GM19025 (cell line): ENCODE measurements around the gene IL2RG.

ENCODE experiments used
- ATAC-seq: cut with Tn5 transposase; IDR thresholded peaks from one replicate; pipeline ENCODE4 v1.9.1; 2021; ENCODE audit warnings: mild to moderate bottlenecking, low read depth, moderate library complexity; ENCODE audit not compliant: unreplicated experiment

The IL2RG gene

DNA sequence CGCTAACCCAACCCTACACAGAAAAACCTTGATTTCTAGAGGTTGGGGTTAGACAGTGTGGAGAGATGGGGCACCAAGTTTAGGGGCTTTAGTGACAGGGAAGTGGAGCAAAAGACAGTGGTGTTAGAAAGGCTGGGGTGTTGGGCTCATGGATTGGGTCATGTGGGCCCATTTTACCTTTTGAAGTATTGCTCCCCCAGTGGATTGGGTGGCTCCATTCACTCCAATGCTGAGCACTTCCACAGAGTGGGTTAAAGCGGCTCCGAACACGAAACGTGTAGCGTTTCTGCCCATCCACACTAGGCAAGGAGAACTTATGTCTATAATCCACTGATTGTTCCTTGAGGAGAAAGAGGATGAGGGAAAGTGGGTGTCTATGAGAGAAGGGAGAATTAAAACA, 2.3 kb downstream of the IL2RG start:
- no peak for ATAC-seq

DNA sequence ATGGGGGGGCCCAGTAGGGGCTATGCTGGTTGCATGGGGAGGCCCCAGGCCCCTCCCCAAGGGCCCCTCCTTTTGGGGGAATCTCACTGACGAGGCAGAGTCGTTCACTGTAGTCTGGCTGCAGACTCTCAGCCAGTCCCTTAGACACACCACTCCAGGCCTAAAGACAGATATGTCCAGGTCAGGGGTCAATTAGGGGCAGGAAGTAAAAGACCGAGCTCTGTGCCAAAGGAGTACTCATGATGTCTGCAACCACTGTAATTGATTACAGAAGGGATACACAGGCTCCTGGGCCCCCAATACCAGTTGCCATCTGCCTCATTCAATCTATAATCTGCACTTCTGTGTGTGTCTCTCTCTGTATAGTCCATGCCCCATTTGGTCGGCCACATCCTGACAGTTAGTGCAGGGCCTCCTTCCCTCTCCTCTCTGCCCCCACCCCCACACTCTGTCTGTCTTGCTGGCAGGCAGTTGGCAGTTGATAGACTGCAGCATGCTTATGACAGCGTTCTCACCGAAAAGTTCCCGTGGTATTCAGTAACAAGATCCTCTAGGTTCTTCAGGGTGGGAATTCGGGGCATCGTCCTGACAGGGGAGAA, 3.5 kb downstream of the IL2RG start:
- no peak for ATAC-seq

DNA sequence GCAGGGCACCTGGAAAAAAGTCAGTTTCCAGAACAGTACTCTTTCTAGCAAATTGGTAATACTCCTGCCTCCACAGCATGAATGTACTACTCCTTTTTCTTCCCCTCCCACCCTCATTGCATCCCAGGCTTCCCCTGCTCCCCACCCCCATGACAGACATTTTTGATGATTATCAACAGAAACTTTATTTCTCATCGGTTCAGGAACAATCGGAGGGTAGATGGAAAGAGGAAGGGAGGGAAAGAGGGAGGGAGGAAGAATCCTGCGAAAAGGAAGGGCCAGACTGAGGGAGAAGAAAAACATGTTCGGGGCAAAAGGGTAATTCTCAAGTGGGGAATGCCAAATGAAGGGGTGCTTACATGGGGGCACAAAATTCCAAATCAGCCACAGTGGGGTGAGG, 4.1 kb downstream of the IL2RG start:
- no peak for ATAC-seq

DNA sequence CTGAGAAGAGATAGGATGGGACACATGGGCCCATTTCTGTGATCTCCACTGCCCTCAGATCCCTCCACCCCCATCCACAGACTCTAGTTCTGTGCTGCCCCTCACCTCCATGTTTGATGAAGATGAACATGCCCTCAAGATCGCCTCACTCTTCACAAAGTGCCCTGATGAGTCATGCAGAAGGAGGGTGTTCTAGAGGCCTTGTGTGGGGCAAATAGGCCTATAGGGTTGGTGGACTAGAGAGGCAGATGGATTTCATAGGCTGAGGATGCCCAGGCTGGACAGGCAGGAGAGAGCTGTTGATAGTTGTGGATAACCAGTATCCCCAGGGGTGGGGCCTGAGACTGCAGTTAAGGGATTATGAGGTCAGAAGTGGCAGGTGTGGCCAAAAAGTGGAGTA, 5.0 kb downstream of the IL2RG start, which contains the start of gene CXorf65:
TSS of gene CXorf65 (minus strand) at position 314 of the 400 bp plus-strand sequence. CDS start at position 130, 184 bp downstream.
- ATAC-seq: no peak

DNA sequence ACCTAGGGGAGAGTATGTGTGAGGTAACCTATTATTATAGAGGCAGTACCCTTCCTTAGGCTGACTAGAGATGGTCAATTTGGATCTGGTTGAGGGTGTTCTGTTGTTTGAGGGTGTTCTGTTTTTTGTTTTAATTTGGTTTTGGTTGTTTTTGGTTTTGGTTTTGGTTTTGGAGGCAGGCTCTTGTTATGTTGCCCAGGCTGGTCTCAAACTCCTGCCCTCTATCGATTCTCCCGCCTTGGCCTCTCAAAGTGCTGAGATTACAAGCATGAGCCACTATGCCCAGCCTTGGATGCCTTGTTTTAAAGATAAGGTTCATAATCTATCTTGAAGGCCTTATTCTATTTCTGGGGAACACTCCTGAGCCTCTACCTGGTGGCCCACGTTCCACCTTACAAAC, 5.7 kb downstream of the IL2RG start:
- ATAC-seq: no peak

DNA sequence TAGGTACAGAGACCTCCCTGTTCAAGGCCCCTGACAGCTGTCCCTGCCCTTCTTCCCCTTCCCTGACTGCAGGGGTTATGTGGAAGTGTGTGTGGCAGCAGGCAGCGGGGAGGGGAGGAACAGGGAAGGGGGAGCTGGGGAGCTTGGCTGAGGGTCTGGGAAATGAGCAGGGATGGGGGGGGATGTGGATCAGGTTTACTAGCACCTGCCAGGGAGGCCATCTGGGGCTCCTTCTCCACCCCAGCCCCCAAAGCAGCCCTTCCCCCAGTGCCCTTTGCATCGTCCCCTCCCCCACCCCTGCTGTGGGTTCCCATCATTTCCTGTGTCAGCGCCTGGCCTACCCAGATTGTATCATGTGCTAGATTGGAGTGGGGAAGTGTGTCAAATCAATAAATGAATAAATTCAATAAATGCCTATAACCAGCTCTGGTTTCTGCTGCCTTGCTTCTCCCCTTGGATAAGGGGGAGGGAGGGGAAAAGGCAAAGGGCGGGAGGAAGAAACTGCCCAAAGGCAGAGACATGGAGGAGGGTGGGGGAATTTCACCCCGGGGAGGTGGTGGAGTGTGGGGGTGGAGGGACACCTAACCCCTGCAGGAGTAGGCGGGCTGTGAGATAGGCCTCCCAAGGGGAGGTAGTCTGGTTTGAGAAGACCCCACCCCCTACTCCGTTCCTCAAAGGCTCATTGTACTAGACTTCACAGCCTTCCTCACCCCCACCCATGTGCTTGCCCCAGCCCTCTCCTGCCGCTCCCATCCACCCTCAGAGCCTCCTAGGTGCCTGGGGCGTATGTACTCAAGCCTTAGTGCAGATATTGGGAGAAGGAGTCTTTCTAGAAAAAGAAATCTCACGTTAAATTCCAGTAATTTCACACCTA, 8.0 kb downstream of the IL2RG start:
- peak; percentile 66 for ATAC-seq

DNA sequence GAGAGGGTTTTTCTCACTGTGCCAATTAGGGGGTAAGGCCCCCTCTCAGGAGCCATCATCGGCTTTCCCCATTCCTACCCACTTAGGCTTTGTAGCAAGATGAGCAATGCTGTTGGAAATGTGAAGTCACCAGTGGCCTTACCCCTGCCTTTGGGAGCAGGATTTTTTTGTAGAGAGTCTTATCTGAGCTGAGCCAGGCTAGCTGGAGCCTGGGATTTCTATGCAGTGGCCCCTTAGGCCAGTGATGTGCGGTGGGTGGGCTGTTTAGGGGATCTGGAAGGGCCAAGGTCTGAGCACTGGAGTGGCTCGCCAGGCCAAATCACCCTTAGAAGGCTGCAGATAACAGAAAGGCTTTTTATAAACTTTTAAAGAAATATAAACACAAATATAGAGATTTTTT, 9.1 kb downstream of the IL2RG start:
- ATAC-seq: no peak

DNA sequence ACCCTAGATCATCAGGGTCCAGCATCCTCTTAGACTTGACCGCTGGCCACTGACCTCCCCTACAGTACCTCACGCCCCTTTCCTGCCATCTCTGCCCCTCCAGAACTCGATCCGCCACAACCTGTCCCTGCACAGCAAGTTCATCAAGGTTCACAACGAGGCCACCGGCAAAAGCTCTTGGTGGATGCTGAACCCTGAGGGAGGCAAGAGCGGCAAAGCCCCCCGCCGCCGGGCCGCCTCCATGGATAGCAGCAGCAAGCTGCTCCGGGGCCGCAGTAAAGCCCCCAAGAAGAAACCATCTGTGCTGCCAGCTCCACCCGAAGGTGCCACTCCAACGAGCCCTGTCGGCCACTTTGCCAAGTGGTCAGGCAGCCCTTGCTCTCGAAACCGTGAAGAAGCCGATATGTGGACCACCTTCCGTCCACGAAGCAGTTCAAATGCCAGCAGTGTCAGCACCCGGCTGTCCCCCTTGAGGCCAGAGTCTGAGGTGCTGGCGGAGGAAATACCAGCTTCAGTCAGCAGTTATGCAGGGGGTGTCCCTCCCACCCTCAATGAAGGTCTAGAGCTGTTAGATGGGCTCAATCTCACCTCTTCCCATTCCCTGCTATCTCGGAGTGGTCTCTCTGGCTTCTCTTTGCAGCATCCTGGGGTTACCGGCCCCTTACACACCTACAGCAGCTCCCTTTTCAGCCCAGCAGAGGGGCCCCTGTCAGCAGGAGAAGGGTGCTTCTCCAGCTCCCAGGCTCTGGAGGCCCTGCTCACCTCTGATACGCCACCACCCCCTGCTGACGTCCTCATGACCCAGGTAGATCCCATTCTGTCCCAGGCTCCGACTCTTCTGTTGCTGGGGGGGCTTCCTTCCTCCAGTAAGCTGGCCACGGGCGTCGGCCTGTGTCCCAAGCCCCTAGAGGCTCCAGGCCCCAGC, 10.5 kb downstream of the IL2RG start:
- no peak for ATAC-seq

DNA sequence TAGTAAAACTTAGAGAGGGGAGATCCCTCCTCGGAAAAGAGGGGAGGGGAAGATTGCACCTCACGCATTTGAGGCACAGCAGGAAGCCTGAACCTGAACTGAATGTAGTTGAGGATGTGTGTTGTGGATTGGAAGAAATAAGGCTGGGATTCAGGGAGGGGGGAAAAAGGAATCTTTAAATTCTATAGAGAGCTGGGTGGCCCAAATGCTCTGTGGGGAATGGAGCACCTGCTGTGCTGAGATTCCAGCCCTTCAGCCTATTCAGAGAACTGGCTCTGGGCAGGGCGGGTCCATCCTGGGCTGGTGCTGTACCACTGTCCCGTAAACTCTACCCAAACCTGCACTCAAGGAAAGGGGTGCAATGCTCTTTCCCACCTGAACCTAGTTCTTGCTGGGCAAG, 11.6 kb downstream of the IL2RG start:
- ATAC-seq: no peak

DNA sequence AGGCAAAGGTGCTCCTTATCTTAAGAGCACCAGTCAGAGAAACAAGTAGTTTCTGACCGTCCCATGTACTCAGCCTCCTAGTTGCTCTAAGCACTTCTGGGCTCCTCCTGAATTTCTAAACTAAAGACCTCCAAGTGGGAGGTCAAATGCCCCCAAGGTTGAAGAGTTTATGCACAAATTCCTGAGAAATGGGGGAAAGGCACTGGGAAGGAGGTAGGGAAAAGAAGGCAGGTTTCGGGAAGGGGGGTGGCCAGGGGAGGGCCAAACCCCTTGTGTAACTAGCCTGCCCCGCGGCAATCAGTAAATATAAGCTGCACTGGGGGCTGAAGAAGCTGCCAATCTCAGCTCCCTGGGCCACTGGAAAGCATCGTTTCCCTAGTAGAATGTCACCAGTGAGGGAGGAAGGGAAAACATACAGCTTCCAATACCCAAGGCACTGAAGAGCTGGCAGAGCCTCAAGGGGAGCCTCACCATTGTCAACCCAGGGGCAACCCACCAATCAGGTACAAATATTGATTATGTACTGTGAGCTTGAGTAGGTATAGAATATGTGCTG, 12.3 kb downstream of the IL2RG start:
- ATAC-seq: no peak

DNA sequence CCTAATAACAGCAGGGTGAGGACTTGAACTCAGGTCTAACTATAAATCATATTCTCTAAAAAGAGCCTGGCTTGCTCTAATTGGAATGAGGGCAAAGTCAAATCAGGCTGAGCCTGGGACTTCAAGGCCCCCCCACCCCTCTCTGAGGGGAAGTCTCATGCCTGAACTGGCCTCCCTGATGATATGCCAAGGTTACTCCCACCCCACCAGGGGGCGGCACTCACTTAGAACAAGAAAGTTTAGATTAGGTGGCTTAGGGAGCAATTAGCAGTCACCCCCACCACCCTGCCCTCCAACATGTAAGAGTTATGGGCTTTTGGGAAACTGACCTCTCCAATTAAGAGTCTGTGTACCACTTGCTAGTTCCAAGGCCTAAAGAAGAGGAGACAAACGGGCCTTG, 13.1 kb downstream of the IL2RG start:
- no peak for ATAC-seq

DNA sequence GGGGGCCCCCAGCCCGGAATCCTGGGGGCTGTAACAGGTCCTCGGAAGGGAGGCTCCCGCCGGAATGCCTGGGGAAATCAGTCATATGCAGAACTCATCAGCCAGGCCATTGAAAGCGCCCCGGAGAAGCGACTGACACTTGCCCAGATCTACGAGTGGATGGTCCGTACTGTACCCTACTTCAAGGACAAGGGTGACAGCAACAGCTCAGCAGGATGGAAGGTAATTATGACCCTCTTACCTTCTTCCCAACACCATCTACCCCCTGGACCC, 14.7 kb downstream of the IL2RG start:
- ATAC-seq: no peak

DNA sequence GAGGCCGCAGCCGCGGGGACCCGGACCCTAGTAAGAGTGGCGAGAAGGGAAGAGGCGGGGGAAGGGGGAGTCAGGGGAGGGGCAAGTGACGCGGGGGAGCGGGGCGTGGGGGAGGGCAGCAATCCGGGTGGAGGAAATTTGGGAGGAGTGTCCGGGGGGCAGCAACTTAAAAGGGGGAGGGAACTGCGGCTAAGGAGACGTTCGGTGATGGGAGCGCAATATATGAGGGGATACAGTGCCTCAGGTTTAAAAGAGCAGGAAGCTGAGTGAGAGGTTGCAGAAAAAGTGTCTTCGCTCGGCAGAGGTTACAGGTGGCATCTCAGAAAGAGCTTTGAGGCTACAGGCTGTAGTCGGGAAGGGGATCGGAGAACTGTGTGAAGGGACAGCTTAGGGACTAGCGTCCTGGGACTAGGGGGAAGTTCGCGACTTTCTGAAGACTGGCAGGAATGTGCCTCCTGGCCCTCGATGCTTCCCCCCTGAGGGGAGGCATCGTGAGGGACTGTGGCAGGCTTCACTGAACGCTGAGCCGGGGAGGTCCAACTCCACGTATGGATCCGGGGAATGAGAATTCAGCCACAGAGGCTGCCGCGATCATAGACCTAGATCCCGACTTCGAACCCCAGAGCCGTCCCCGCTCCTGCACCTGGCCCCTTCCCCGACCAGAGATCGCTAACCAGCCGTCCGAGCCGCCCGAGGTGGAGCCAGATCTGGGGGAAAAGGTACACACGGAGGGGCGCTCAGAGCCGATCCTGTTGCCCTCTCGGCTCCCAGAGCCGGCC, 15.2 kb downstream of the IL2RG start:
- ATAC-seq: peak; percentile 14

DNA sequence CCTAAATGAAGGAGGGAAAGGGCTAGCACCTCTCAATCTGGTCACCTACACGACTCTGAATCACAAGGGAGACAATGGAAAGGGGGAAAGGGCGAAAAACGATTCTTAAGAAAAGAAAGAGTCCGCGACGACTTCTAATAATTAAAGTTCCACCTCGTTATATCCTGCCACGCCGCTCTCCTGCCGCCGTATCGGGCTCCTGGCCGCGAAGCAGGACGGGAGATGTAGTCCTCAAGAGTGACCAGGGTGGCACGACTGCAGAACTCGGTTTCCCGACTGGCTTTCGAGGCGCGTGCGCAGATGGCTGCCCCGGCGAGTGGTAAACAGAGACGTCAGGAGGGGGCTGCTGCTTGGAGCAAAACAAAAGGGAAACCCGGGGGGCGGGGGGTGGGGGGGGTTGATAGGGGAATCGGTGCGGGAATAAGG, 15.8 kb downstream of the IL2RG start, which contains the start of gene FOXO4:
TSS of gene FOXO4 (plus strand) at position 297 of the 426 bp plus-strand sequence. CDS start 678 bp downstream, outside the sequence.
- peak; percentile 91 for ATAC-seq

DNA sequence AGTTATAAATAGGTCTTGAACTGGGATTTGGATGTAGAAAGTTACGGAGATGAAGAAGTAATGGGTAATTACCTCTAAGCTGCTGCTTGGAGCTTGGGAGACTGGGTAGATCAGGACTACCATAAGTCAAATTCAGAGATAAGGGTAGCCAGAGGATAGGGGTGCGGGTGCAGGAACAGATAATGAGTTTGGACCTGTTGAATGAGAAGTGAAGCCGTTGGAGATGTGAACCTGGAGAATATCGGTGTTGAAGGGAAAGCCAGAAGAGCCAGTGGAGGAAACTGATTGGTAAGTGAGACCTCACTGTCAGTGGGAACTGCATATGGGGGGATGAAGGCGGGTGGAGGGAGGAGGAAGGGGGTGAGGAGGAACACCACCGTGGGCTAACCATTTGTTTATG, 16.3 kb downstream of the IL2RG start:
- ATAC-seq: no peak

DNA sequence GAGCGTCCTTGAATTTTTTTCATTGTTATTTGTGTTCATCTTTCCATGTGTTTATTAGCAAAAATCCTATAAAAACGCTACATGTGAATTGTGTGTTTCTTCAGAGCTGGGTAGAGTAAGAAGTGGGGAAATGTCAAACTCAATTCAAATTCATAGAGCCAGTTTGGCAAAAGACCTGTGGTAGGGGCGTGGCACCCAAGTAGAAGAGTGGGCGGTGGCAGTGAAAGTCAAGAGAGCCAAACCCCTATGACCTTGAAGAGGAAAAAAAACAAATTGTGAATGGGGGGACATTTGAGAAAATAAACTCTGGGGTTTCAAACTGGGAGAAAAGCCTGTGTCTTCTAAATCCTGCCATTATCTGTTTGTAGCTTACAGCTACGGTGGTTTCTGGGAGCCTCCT, 20.1 kb downstream of the IL2RG start:
- ATAC-seq: no peak

DNA sequence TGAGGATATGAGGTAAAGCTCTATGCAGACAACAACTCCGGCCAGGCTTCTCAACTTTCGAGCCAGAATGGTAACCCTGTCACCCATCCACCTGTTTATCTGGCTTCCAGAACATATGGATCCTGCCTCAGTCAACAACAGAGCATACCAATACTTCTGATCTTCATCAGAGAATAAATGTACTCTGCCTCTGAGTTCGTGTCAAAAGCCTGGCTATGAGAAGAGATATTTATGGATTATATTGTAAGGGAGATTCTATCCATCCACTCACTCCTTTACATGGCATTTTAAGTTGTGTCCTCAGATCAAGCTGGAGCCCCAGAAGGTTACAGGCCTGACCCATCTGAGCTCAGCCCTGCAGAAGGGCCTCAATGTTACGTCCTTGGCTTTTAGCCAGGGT, 25.5 kb downstream of the IL2RG start:
- ATAC-seq: no peak

DNA sequence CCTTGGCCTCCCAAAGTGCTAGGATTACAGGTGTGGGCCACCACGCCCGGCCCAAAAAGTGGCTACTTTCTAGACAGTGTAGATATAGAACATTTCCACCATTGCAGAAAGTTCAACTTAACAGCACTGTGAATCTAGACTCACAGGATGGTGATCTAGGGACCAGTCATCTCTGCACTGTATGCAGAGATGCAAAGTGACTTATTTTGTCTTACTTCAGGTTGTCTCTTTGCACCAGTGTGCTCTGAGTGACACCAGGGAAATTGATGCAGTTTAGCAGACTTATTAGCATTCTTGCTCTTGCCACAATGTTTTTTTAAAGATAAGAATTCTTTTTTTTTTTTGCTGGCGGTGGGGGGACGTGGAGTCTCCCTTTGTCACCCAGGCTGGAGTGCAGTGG, 28.6 kb downstream of the IL2RG start:
- no peak for ATAC-seq

DNA sequence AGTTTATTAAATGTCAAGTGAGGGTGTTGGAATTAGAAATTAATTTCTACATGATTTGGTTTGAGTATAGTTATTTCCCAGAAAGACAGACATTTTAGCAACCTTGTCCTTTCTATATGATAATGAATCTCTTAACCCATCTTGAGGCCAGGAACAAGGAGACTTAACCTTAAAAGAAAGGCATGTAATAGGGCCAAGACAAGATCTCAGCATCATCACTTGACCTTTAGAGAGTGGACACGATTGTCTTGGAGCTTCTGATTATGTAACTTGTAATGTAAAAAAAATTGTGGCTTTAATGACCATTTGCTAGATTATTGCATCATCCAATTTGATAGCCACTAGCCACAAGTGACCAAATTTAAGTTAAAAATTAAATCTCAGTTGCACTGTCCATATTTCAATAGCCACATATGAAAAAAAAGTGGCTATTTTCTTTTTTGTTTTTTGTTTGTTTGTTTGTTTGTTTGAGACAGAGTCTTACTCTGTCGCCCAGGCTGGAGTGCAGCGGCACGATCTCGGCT, 29.2 kb downstream of the IL2RG start:
- no peak for ATAC-seq
